SK-N-SH (cell line): ENCODE results near the gene FMN1.

Experiments used
- EZH2phosphoT487 ChIP-seq: fragments of 200-600 bp; sonication (generic); IDR thresholded peaks from 2 replicates; pipeline ENCODE4 v1.6.1; 2017; ENCODE audit warnings: low read depth, mixed run types, mild to moderate bottlenecking, antibody characterized with exemption, moderate library complexity, borderline replicate concordance
- GABPA ChIP-seq: IDR thresholded peaks from 2 replicates; pipeline ENCODE4 v1.4.0; 2012; ENCODE audit warnings: low read depth, mild to moderate bottlenecking
- NFIC ChIP-seq: IDR thresholded peaks from 2 replicates; pipeline ENCODE4 v1.4.0; 2012; ENCODE audit warnings: borderline replicate concordance
- POLR2AphosphoS5 ChIP-seq: IDR thresholded peaks from 2 replicates; pipeline ENCODE4 v1.6.1; 2012; ENCODE audit warnings: low read depth, low read length
- TAF1 ChIP-seq: IDR thresholded peaks from 2 replicates; pipeline ENCODE4 v1.6.1; 2012; ENCODE audit warnings: low read depth, mild to moderate bottlenecking, low read length, moderate library complexity, borderline replicate concordance
- TF ChIP-seq, protein P1 (sequence below): fragments of 200-600 bp; sonication (generic); IDR thresholded peaks from 2 replicates; pipeline ENCODE4 v1.6.1; 2017; ENCODE audit warnings: antibody characterized with exemption, mild to moderate bottlenecking, moderate library complexity

DNA sequence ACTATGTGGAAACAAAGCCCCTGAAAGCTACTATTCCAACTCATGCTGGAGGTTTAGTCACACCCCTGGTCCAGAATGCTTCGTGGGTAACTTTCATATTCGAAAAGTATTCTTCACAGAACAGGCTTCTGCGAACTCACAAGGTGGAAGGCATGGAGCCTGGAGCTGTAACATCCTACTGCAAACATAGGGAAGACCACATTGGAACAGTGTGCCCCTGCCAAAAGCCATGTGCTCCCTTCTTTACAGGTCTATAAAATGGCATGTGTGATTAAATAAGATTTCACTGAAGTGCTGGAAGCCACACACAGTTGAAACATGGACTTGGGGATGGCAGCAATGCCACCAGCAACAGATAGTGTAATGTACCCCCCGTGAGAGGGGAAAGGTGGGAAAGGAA is 370.8 kb downstream of the FMN1 start:
- TF ChIP-seq, protein P1, sequence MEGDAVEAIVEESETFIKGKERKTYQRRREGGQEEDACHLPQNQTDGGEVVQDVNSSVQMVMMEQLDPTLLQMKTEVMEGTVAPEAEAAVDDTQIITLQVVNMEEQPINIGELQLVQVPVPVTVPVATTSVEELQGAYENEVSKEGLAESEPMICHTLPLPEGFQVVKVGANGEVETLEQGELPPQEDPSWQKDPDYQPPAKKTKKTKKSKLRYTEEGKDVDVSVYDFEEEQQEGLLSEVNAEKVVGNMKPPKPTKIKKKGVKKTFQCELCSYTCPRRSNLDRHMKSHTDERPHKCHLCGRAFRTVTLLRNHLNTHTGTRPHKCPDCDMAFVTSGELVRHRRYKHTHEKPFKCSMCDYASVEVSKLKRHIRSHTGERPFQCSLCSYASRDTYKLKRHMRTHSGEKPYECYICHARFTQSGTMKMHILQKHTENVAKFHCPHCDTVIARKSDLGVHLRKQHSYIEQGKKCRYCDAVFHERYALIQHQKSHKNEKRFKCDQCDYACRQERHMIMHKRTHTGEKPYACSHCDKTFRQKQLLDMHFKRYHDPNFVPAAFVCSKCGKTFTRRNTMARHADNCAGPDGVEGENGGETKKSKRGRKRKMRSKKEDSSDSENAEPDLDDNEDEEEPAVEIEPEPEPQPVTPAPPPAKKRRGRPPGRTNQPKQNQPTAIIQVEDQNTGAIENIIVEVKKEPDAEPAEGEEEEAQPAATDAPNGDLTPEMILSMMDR: no peak
- TF ChIP-seq NFIC: no peak
- no peak for TF ChIP-seq TAF1
- TF ChIP-seq EZH2phosphoT487: no peak
- TF ChIP-seq POLR2AphosphoS5: no peak
- TF ChIP-seq GABPA: no peak
